Activated T-helper 2 cell treated with anti-CD3 and anti-CD28 coated beads, Interferon-gamma antibody, Interleukin-2, Interleukin-4, amounts not matched to agents 10 μg/mL and 5 μg/mL and 100 μg/mL, durations not matched to agents 14 hours and 24 hours and 36 hours (primary cell): ENCODE data around the gene FLRT1. TPM values are rescaled to one million over a fixed set of nuclear protein-coding genes. Genes with fewer than 3 reads are reported as not detected.
"Not testable (repeated sequence)": the region's sequence is repeated elsewhere in the genome, so short reads cannot be mapped to it uniquely, and the experiment has no call there.

Experiments used
- DNase-seq: peaks from one replicate; pipeline ENCODE4 v3.0.0; 2021; ENCODE audit warnings: low spot score
- H3K27ac Mint-ChIP-seq: one replicate; pipeline ENCODE4 v1.8.0; 2021; ENCODE audit warnings: mixed read lengths
- H3K27me3 Mint-ChIP-seq: one replicate; pipeline ENCODE4 v1.8.0; 2021; ENCODE audit warnings: low read depth, mixed read lengths
- H3K36me3 Mint-ChIP-seq: one replicate; pipeline ENCODE4 v1.8.0; 2021; ENCODE audit warnings: low read depth, mixed read lengths
- H3K4me1 Mint-ChIP-seq: one replicate; pipeline ENCODE4 v1.8.0; 2021; ENCODE audit warnings: low read depth, mixed read lengths
- H3K4me3 Mint-ChIP-seq: one replicate; pipeline ENCODE4 v1.8.0; 2021; ENCODE audit warnings: low read depth, mild to moderate bottlenecking, moderate library complexity, mixed read lengths
- H3K9me3 Mint-ChIP-seq: one replicate; pipeline ENCODE4 v1.8.0; 2021; ENCODE audit warnings: mixed read lengths
- intact Hi-C: fragments of 100-400 bp; cut with micrococcal nuclease; formaldehyde crosslinking; loops from one replicate; pipeline ENCODE4 v1.15.1; 2023
- total RNA-seq: library from RNA; stranded (reverse); gene quantifications from 2 replicates; pipeline ENCODE4 v1.2.3, GENCODE V29; 2022

Gene FLRT1
- total RNA-seq, 1 donor from 2014 or later, result not detected

DNA sequence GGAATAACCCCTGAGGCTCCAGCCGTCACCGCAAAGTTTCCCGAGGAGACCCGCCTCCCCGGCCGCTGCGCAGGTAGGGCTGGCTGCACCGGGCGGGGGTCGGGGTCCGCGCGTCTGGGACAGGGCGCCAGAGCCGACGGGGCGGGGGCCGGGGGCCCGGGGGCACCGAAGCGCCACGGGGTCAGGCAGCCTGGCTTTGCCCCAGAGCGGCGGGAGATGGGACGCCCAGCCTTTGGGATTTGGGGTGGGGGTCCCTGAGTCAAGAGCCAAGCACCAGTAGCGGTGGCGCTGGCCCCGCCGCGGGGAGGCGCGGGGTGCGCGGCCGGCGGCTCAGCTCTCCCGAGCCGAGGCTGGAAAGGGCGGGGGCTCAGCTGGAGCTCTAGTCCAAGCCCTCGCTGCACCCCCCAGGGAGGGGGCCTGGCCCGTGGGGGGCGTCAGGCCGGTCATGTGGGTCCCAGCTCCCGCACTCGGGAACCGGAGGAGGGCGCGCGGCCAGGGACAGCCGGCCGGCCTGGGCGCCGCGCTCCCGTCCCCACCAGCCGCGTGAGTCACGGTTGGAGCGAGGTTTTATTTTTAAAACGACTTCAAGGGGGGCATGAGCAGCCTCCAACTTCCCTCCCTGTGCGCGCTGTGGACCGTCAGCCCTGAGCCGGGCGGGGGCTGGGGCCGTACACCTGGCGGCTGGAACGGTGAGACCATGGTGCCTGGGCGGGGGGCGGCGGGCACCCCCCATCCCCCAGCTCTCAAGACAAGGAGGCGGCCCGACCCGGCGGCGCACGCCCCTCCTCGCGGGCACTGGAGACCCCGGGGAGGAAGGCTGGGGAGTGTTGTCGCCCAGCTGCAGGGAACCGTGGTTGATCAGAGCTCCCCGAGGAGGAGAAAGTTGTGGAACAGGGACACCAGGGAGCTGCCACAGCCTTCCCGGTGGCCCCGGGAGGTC, 626 bp downstream of the FLRT1 start:
- DNase-seq, result no peak
- Mint-ChIP-seq H3K9me3 (no peaks in the 10 kb centered on the region), H3K27me3 (peaks cover 31% of the 10 kb centered on the region), H3K4me1 (no peaks in the 10 kb centered on the region), H3K36me3 (no peaks in the 10 kb centered on the region), H3K4me3 (no peak overlapping the region), H3K27ac (no peak overlapping the region)
- intact Hi-C loops, result no loop called here

DNA sequence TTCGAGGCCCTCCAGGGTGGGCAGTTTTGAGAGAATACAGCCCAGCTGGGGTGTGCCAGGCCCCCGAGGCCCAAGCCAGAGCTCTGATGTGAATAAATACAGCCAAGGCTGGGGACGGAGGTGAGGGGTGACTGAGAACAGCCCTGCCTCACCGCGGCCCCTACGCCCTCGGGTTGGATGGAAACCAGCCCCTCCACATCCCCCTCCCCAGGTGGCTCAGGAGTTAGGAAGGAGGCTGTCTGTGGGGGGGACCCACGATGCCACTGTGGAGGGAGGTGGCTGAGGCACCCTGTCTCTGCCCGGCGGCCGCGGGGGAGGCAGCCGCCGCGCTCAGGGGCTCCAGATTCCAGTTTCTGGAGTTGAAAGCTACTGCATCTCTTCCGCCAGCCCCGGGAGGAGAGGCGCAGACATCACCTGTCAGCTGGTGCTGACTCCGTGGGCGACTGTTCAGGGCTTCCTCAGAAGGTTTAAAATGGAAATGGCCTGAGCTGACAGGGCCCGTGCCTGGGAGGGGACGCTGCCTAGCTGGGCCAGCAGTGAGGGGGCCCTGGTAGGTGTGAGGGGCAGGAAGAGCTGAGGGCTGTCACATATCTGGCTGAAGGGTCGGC, 1.4 kb downstream of the FLRT1 start:
- H3K27me3 Mint-ChIP-seq, result peaks cover 31% of the 10 kb centered on the region
- intact Hi-C loops, result no loop called here
- H3K36me3 Mint-ChIP-seq, result no peaks in the 10 kb centered on the region
- H3K4me3 Mint-ChIP-seq, result no peak overlapping the region
- no peak for DNase-seq
- H3K4me1 Mint-ChIP-seq, result no peaks in the 10 kb centered on the region
- no peaks in the 10 kb centered on the region for H3K9me3 Mint-ChIP-seq
- H3K27ac Mint-ChIP-seq, result no peak overlapping the region

DNA sequence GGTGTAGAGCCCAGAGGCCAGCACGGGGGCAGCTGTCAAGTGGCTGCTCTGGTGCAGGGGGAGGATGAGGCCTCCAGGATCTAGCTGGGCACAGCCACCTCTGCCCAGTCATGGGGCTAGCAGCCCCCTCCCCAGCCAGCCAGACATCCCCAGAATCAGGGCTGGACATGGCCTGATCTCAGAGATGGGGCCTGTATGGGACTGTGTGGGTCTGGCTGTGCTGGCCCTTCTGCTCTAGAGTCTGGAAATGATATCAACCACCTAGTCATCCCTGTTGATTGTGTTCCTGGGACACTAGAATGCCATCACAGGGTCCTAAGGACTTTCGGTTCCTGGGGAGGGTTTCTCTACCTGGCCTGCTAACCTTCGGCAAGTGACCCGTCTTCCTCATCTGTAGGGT, 2.8 kb downstream of the FLRT1 start:
- no peak for DNase-seq
- intact Hi-C loops, result no loop called here
- Mint-ChIP-seq H3K27me3 (peaks cover 25% of the 10 kb centered on the region), H3K27ac (no peak overlapping the region), H3K36me3 (no peaks in the 10 kb centered on the region), H3K4me3 (no peak overlapping the region), H3K9me3 (no peaks in the 10 kb centered on the region), H3K4me1 (no peaks in the 10 kb centered on the region)

DNA sequence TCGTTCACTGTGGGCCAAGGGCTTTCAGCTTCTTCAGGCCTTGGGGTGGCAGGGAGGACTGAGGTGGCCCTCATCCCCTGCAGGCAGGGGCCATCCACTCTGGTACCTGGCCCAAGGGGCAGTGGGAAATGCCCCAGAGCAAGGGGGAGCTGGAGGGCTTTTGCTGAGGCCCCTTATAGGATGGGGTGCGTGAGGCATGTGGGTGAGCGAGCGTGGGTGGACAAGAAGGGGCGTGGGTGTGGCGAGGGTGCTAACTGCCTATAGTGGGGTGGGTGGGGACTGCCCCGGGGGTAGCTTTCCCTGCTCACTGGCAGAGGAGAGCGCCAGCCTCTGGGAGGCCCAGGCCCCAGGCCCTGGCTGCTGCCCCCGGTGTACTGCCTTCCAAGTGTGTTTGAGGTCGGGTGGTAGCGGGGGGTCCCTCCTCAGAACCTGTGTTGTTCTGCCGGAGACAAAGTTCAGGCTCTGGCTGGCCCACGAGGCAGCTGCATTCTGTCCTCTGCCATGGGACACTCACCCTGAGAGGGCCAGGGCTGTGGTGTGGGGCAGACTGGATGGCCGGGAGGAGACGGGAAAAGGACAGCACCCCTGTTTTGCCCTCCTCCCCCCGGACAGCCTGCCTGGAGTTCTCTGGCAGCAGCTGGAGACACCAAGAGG, 3.4 kb downstream of the FLRT1 start:
- H3K9me3 Mint-ChIP-seq, result no peaks in the 10 kb centered on the region
- peaks cover 20% of the 10 kb centered on the region for H3K27me3 Mint-ChIP-seq
- H3K4me1 Mint-ChIP-seq, result no peaks in the 10 kb centered on the region
- no peak overlapping the region for H3K4me3 Mint-ChIP-seq
- no peak overlapping the region for H3K27ac Mint-ChIP-seq
- DNase-seq, result no peak
- H3K36me3 Mint-ChIP-seq, result no peaks in the 10 kb centered on the region
- intact Hi-C loops, result no loop called here

DNA sequence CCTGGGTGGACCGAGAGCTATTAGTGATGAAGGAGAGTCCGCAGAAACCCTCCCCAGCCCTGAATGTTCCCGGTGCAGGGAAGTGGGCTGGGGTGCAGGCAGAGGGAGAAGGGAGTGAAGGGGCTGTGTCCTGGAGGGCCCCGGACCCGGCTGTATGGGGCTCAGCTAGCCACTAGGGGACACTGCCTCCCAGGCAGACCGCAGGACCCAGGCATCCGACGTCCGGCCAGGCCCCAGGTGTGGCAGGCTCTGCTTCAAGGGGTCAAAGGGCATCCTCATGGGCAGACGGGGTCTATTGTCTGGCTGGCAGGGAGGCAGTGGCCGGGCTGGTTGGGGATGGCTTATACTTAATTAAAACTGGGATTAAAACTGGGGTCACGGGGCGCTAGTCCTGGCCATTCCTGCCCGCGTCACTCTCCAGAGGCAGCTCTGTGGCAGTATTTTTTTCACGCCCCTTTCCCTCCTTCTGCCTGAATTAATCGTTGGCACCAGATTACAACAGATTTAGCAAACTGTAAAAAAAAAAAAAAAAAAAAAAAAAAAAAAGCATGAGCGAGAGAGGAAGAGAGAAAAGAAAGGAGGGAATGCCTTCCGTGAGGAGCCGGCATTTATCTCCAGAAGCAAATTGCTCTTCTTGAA, 5.1 kb downstream of the FLRT1 start:
- H3K36me3 Mint-ChIP-seq, result no peaks in the 10 kb centered on the region
- H3K4me1 Mint-ChIP-seq, result no peaks in the 10 kb centered on the region
- peaks cover 9% of the 10 kb centered on the region for H3K27me3 Mint-ChIP-seq
- no peak for DNase-seq
- intact Hi-C loops, result no loop called here
- H3K4me3 Mint-ChIP-seq, result no peak overlapping the region
- no peak overlapping the region for H3K27ac Mint-ChIP-seq
- no peaks in the 10 kb centered on the region for H3K9me3 Mint-ChIP-seq

DNA sequence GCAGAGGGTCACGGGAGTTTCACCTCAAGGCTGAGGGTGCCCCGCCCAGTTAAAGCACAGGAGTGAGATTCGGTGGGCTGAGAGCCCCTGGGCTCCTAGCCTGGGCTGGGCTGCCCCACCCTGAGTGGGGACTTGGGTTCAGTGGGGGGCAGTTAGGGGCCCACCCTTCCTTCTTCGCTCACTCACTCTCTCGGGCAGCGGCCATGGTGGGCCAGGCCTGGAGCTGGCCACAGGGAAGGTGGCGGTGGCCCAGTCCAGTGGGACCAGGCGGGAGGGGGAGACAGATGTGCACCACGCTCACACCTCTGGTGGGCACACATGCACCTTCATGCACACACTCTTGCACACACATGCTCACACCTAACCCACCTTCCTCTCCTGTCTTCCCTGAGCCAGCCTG, 6.1 kb downstream of the FLRT1 start:
- Mint-ChIP-seq H3K36me3 (no peaks in the 10 kb centered on the region), H3K4me1 (no peaks in the 10 kb centered on the region), H3K27me3 (peaks cover 9% of the 10 kb centered on the region), H3K4me3 (no peak overlapping the region), H3K27ac (no peak overlapping the region), H3K9me3 (no peaks in the 10 kb centered on the region)
- intact Hi-C loops, result no loop called here
- no peak for DNase-seq

DNA sequence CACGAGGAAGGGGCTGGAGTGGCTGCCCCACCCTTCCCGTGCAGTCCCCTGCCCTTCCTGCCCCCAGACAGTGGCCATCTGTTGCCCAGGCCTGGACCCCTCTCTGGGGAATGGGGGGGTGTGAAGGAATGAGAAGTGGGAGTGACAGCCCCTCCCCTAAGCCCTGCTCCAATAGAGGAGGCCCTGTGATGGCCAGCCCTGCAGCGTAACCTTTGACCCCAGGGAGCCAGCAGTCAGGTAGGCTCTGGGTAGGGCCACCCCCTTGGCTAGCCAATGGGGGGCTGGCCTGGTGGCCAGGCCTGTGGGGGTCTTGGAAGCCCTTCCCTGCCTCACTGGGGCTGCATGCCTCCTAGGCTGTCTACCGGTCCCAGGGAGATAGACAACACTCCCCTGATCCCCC, 6.6 kb downstream of the FLRT1 start:
- Mint-ChIP-seq H3K4me3 (no peak overlapping the region), H3K36me3 (no peaks in the 10 kb centered on the region), H3K27me3 (peaks cover 9% of the 10 kb centered on the region), H3K4me1 (no peaks in the 10 kb centered on the region), H3K27ac (no peak overlapping the region), H3K9me3 (no peaks in the 10 kb centered on the region)
- DNase-seq, result no peak
- intact Hi-C loops, result no loop called here

DNA sequence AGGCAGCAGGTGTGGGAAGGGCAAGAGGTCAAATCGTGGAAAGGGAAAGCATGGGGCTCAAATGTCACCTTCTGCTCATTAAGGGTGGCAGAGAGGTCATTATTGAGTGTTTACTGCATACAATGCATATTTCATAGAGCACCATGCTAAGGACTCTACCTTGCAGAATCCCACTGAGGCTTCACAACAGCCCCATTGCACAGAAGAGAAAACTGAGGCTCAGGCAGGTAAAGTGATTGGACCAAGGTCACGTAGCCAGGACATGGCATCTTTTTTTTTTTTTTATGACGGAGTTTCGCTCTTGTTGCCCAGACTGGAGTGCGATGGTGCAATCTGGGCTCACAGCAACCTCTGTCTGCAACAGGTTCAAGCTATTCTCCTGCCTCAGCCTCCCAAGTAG, 7.8 kb downstream of the FLRT1 start:
- Mint-ChIP-seq H3K27me3 (peaks cover 5% of the 10 kb centered on the region), H3K27ac (no peak overlapping the region), H3K36me3 (no peaks in the 10 kb centered on the region), H3K4me1 (no peaks in the 10 kb centered on the region), H3K9me3 (no peaks in the 10 kb centered on the region), H3K4me3 (no peak overlapping the region)
- DNase-seq, result no peak
- intact Hi-C loops, result no loop called here

DNA sequence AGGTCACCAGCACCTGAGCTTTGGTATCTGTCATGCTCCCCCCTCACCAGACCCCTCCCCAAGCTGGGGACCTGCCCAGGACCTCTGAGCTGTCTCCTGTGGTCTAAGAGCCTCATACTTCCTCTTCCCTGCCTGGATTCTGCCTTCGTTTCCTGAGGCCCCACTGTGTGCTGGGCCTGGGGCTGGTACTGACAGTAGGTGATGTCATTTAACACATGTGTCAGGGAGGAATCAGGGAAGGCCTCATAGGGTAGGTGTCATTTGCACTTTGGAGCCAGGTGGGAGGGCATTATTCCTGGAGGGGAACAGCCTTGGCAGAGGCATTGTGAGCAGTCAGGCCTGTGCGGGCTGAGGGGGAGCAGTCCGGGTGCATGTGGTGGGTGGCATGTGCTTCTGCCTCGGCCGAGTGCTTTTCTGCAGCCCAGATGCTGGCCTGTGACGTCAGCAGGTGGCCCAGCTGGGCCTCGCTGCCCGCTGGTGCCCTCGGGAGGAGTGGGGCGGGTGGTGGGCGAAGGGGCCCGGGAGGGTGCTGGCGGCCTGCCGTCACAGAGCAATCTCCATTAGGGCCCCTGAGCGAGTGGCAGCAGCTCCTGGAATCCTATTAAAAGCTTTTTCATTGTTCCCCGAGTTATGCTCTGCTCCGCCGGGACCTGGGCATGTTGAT, 9.1 kb downstream of the FLRT1 start:
- Mint-ChIP-seq H3K27ac (no peak overlapping the region), H3K9me3 (no peaks in the 10 kb centered on the region), H3K27me3 (no peaks in the 10 kb centered on the region), H3K4me1 (no peaks in the 10 kb centered on the region), H3K4me3 (no peak overlapping the region), H3K36me3 (no peaks in the 10 kb centered on the region)
- no peak for DNase-seq
- intact Hi-C loops, result no loop called here

DNA sequence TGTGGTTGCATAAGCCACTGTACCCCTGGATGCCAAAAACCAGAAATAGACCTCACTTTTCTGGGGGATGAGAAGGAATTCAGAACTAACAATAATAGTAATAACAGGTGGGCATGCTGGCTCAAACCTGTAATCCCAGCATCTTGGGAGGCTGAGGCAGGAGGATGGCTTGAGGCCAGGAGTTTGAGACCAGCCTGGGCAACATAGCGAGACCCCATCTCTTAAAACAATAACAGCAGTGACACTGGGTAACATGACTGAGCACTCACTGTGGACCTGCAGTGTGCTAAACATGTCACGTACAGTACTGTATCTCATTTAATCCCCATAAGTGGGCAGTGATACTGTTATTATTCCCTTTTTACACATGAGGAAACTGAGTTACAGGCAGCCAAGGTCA, 10.0 kb downstream of the FLRT1 start:
- no peaks in the 10 kb centered on the region for H3K27me3 Mint-ChIP-seq
- DNase-seq, result no peak

DNA sequence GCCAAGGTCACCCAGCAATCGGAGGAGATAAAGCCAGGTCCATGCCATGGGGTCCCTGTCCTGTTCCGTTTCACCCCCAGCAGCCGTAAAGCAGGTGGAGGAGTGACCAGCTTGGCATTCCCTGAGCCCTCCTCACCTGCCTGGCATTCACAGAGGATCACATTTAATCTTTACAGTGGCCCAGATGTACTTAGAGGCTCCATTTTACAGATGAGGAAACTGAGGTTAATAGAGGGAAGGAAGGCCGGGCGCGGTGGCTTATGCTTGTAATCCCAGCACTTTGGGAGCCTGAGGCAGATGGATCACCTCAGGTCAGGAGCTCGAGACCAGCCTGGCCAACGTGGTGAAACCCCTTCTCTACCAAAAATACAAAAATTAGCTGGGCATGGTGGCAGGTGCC, 11.6 kb downstream of the FLRT1 start:
- H3K9me3 Mint-ChIP-seq, H3K4me3 Mint-ChIP-seq, H3K4me1 Mint-ChIP-seq, DNase-seq, H3K27ac Mint-ChIP-seq, H3K36me3 Mint-ChIP-seq, H3K27me3 Mint-ChIP-seq, intact Hi-C loops: not testable (repeated sequence)

More for the DNA sequence above, 10.0 kb downstream of the FLRT1 start:
- Mint-ChIP-seq H3K4me3 (no peak overlapping the region), H3K27ac (no peak overlapping the region), H3K9me3 (no peaks in the 10 kb centered on the region), H3K36me3 (no peaks in the 10 kb centered on the region), H3K4me1 (no peaks in the 10 kb centered on the region)
- intact Hi-C loops, result no loop called here

DNA sequence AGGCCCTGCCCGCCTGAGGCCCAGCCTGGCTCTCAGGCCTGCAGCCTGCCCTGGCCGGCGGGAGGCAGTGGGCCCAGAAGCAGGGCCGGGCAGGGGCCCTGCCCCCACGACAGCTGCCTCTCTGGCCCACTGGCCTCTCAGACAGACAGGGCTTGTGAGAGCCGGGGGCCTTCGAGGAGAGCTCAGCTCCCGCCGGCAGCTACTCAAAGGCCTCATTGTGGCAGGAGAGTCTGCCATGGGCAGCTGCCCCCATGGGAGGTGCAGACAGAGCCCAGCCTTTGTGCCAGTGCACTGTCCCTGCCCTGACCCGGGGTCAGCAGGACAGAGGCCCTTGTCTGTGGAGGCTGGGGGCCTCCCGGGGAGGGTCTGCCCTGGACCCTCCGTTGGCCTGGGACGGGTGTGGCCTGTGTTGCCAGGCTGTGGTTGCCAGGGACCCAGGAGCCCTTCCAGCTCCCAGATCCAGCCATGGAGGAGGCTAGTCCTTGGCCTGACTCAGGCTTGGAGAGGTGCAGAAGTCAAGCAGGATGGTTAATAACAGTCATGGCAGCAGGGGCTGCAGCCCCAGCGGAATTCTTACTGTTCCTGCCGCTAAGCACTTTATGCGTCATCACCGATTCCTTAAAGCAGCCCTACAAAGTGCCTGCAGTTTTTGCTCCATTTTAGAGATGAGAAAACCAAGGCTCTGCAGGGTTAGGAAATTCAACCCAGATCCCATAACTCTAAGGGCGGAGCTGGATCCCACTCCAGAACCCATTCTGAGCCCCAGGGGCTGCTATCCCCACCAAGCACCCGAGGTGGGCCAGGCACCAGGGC, 12.5 kb downstream of the FLRT1 start:
- Mint-ChIP-seq H3K27me3 (no peaks in the 10 kb centered on the region), H3K27ac (no peak overlapping the region), H3K9me3 (no peaks in the 10 kb centered on the region), H3K36me3 (no peaks in the 10 kb centered on the region), H3K4me3 (no peak overlapping the region), H3K4me1 (no peaks in the 10 kb centered on the region)
- DNase-seq, result no peak
- intact Hi-C loops, result no loop called here
